KG1 (cell line): Measurements from ENCODE around the gene KIAA1586.
"Not testable (repeated sequence)": the region's sequence is repeated elsewhere in the genome, so short reads cannot be mapped to it uniquely, and the experiment has no call there.

ENCODE experiments used
- DNase-seq: peaks from one replicate; lab custom pipeline; 2025; lab: John Stamatoyannopoulos, UW

Gene KIAA1586

GRCh38 chr6:57044568-57044967 lies 1.9 kb upstream of the KIAA1586 start:
- no peak for DNase-seq

GRCh38 chr6:57047257-57047585 lies 728 bp downstream of the KIAA1586 start:
- DNase-seq = not testable (repeated sequence)

GRCh38 chr6:57047859-57048258 lies 1.4 kb downstream of the KIAA1586 start:
- DNase-seq = not testable (repeated sequence)

GRCh38 chr6:57048577-57048976 lies 2.1 kb downstream of the KIAA1586 start:
- DNase-seq = no peak

- DNase-seq = no peak
These were observed 17.4 kb downstream of the KIAA1586 start for GRCh38 chr6:57063847-57064246.

GRCh38 chr6:57064809-57065208 lies 18.3 kb downstream of the KIAA1586 start:
- no peak for DNase-seq

GRCh38 chr6:57068061-57068460 lies 21.6 kb downstream of the KIAA1586 start:
- DNase-seq = no peak

- DNase-seq = no peak
These were observed 22.7 kb downstream of the KIAA1586 start for GRCh38 chr6:57069228-57069627.

GRCh38 chr6:57069920-57070331 lies 23.4 kb downstream of the KIAA1586 start:
- no peak for DNase-seq

- DNase-seq = no peak
These were observed 25.6 kb downstream of the KIAA1586 start for GRCh38 chr6:57072108-57072507.

GRCh38 chr6:57074383-57074782 lies 27.9 kb downstream of the KIAA1586 start:
- DNase-seq = no peak

GRCh38 chr6:57075092-57075491 lies 28.6 kb downstream of the KIAA1586 start:
- no peak for DNase-seq

GRCh38 chr6:57078531-57079207 lies 32.2 kb downstream of the KIAA1586 start:
- no peak for DNase-seq

GRCh38 chr6:57085471-57085870 lies 39.0 kb downstream of the KIAA1586 start:
- no peak for DNase-seq

- no peak for DNase-seq
These were observed 40.4 kb downstream of the KIAA1586 start for GRCh38 chr6:57086843-57087242.

- no peak for DNase-seq
These were observed 41.4 kb downstream of the KIAA1586 start for GRCh38 chr6:57087916-57088315.

GRCh38 chr6:57089265-57089664 lies 42.8 kb downstream of the KIAA1586 start:
- DNase-seq = no peak

GRCh38 chr6:57089687-57090457 lies 43.4 kb downstream of the KIAA1586 start, which contains the start of gene ZNF451:
Gene ZNF451 (plus strand): TSS chr6:57090188. CDS start chr6:57090254, 66 bp downstream.
- peak; percentile 85 for DNase-seq

- DNase-seq = not testable (repeated sequence)
These were observed 44.1 kb downstream of the KIAA1586 start for GRCh38 chr6:57090458-57091067.

GRCh38 chr6:57091375-57091774 lies 44.9 kb downstream of the KIAA1586 start:
- not testable (repeated sequence) for DNase-seq

- DNase-seq = no peak
These were observed 48.2 kb downstream of the KIAA1586 start for GRCh38 chr6:57094689-57095088.

GRCh38 chr6:57097596-57097995 lies 51.1 kb downstream of the KIAA1586 start:
- no peak for DNase-seq

- no peak for DNase-seq
These were observed 56.5 kb downstream of the KIAA1586 start for GRCh38 chr6:57102976-57103375.
